ENCODE measurements around the gene PDE4D. TPM values are rescaled to one million over a fixed set of nuclear protein-coding genes. Genes with fewer than 3 reads are reported as not detected.

Gene PDE4D
- total and polyA plus RNA-seq, 2 donors (not counting 1 experiment from before 2014, with no cell fraction given) = 14.9 to 171 TPM

DNA sequence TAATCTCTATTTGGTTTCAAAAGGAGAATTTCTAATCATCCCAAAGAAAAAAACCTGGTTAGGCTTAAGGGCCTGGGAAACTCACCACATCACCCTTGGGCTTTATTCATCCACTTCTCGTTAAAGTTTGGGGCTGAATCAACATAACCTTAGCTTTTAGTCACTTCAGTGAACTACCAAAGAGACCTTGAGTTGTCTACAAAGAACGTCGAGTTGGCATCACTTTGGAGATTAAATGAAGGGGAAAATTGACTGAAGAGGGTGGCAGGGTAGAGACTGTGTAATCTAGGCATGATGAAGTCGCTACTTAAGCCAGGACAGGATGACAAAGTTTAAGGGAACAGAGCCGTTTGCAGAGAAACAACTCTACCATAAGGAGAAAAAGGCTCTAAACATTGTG, 969.2 kb downstream of the PDE4D start:
- H3K4me3 ChIP-seq (ENCODE audit: control extremely low read depth in 1 of 5, extremely low read depth in 1 of 5, insufficient read depth in 1 of 5, low read depth in 2 of 5, low read length in 4 of 5) = no peak overlapping the region
- no peaks in the 10 kb centered on the region for H3K79me2 ChIP-seq (ENCODE audit: control insufficient read depth, insufficient read depth, low read length)
- H3K4me3 Mint-ChIP-seq = no peak overlapping the region
- POLR2A ChIA-PET = no interaction called here
- peaks cover 29% of the 10 kb centered on the region for H3K27me3 Mint-ChIP-seq
- H3K4me2 ChIP-seq (replicated peaks; ENCODE audit: low read depth, low read length, poor library complexity, severe bottlenecking) = no peak overlapping the region
- WGBS (ENCODE audit: insufficient coverage) = 96% methylated on average over 3 of the region's 5 CpGs
- H3K4me1 ChIP-seq (ENCODE audit: control insufficient read depth in 2 of 2, insufficient read depth in 2 of 2, low read length in 2 of 2) = no peaks in the 10 kb centered on the region
- peaks cover 0 to 3% (median 0%) of the 10 kb centered on the region in 3 donors for H3K9me3 ChIP-seq (ENCODE audit: control extremely low read depth in 1 of 3, control insufficient read depth in 2 of 3, insufficient read depth in 1 of 3, low read length in 2 of 3)
- no peak overlapping the region for H3K9ac ChIP-seq (ENCODE audit: low read length)
- no peaks in the 10 kb centered on the region for H4K20me1 ChIP-seq (ENCODE audit: control insufficient read depth, insufficient read depth, low read length, poor library complexity, severe bottlenecking)
- no peaks in the 10 kb centered on the region for H3K36me3 ChIP-seq (replicated peaks in 1 of 2; ENCODE audit: control extremely low read depth in 1 of 2, control insufficient read depth in 1 of 2, extremely low read depth in 1 of 2, insufficient read depth in 2 of 2, low read length in 1 of 2)
- CTCF ChIA-PET = no interaction called here
- no peak for ATAC-seq (ENCODE audit: low read depth)
- H3K4me1 Mint-ChIP-seq = no peaks in the 10 kb centered on the region
- TF ChIP-seq, protein P1, sequence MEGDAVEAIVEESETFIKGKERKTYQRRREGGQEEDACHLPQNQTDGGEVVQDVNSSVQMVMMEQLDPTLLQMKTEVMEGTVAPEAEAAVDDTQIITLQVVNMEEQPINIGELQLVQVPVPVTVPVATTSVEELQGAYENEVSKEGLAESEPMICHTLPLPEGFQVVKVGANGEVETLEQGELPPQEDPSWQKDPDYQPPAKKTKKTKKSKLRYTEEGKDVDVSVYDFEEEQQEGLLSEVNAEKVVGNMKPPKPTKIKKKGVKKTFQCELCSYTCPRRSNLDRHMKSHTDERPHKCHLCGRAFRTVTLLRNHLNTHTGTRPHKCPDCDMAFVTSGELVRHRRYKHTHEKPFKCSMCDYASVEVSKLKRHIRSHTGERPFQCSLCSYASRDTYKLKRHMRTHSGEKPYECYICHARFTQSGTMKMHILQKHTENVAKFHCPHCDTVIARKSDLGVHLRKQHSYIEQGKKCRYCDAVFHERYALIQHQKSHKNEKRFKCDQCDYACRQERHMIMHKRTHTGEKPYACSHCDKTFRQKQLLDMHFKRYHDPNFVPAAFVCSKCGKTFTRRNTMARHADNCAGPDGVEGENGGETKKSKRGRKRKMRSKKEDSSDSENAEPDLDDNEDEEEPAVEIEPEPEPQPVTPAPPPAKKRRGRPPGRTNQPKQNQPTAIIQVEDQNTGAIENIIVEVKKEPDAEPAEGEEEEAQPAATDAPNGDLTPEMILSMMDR (IDR thresholded peaks at IDR 0.05) = no peak
- TF ChIP-seq EZH2 (IDR thresholded peaks at IDR 0.05; ENCODE audit: borderline replicate concordance, insufficient read depth, low read depth, low read length, poor library complexity, severe bottlenecking) = no peak
- DNase-seq = no peak
- H3K27me3 ChIP-seq (replicated peaks in 1 of 4; ENCODE audit: control extremely low read depth in 1 of 4, control insufficient read depth in 3 of 4, insufficient read depth in 4 of 4, low read length in 3 of 4) = peaks cover 0 to 3% (median 1%) of the 10 kb centered on the region in 4 experiments
- intact Hi-C loops (cut with micrococcal nuclease) = no loop called here
- H3K27ac Mint-ChIP-seq = no peak overlapping the region
- H3K27ac ChIP-seq (ENCODE audit: low read length in 2 of 2) = no peak overlapping the region
- H3K9me3 Mint-ChIP-seq (ENCODE audit: insufficient read depth) = peaks cover 3% of the 10 kb centered on the region
- H2AFZ ChIP-seq (ENCODE audit: insufficient read depth, low read depth, low read length, poor library complexity, severe bottlenecking) = no peak overlapping the region

DNA sequence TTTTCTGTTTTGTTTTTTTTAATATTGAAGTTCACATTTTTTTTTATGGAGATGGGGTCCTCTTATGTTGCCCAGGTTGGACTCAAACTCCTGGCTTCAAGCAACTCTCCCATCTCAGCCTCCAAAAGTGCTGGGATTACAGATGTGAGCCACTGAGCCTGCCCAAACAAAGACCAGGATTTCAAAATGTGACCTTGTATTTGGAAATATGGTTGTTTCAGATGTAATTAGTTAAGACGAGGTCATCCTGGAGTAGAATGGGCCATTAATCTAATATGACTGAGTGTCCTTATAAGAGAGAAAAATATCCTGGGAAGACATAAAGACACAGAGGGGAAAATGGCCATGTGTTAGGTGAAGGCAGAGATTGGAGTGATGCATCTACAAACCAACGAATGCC, 970.2 kb downstream of the PDE4D start:
- no peaks in the 10 kb centered on the region for H4K20me1 ChIP-seq (ENCODE audit: control insufficient read depth, insufficient read depth, low read length, poor library complexity, severe bottlenecking)
- Mint-ChIP-seq H3K9me3 (ENCODE audit: insufficient read depth) (no peaks in the 10 kb centered on the region), H3K4me3 (no peak overlapping the region), H3K27ac (no peak overlapping the region), H3K4me1 (no peaks in the 10 kb centered on the region), H3K27me3 (peaks cover 29% of the 10 kb centered on the region)
- POLR2A ChIA-PET = no interaction called here
- no peak for TF ChIP-seq EZH2 (IDR thresholded peaks at IDR 0.05; ENCODE audit: borderline replicate concordance, insufficient read depth, low read depth, low read length, poor library complexity, severe bottlenecking)
- TF ChIP-seq, protein P1 (IDR thresholded peaks at IDR 0.05) = no peak
- no peaks in the 10 kb centered on the region for H3K4me1 ChIP-seq (ENCODE audit: control insufficient read depth in 2 of 2, insufficient read depth in 2 of 2, low read length in 2 of 2)
- H3K27me3 ChIP-seq (replicated peaks in 1 of 4; ENCODE audit: control extremely low read depth in 1 of 4, control insufficient read depth in 3 of 4, insufficient read depth in 4 of 4, low read length in 3 of 4) = peaks cover 0 to 3% (median 1%) of the 10 kb centered on the region in 4 experiments
- H3K79me2 ChIP-seq (ENCODE audit: control insufficient read depth, insufficient read depth, low read length) = no peaks in the 10 kb centered on the region
- intact Hi-C loops (cut with micrococcal nuclease) = no loop called here
- CTCF ChIA-PET = no interaction called here
- H3K36me3 ChIP-seq (replicated peaks in 1 of 2; ENCODE audit: control extremely low read depth in 1 of 2, control insufficient read depth in 1 of 2, extremely low read depth in 1 of 2, insufficient read depth in 2 of 2, low read length in 1 of 2) = no peaks in the 10 kb centered on the region
- H2AFZ ChIP-seq (ENCODE audit: insufficient read depth, low read depth, low read length, poor library complexity, severe bottlenecking) = no peak overlapping the region
- H3K4me3 ChIP-seq (ENCODE audit: control extremely low read depth in 1 of 5, extremely low read depth in 1 of 5, insufficient read depth in 1 of 5, low read depth in 2 of 5, low read length in 4 of 5) = no peak overlapping the region
- H3K9me3 ChIP-seq (ENCODE audit: control extremely low read depth in 1 of 3, control insufficient read depth in 2 of 3, insufficient read depth in 1 of 3, low read length in 2 of 3) = peaks cover 0 to 3% (median 0%) of the 10 kb centered on the region in 3 donors
- H3K27ac ChIP-seq (ENCODE audit: low read length in 2 of 2) = no peak overlapping the region
- WGBS (ENCODE audit: insufficient coverage) = 100% methylated on average over 1 of the region's 2 CpGs
- DNase-seq = no peak
- no peak overlapping the region for H3K9ac ChIP-seq (ENCODE audit: low read length)
- no peak overlapping the region for H3K4me2 ChIP-seq (replicated peaks; ENCODE audit: low read depth, low read length, poor library complexity, severe bottlenecking)
- ATAC-seq (ENCODE audit: low read depth) = no peak
